ENCODE results near the gene MAFG.

Gene MAFG

GRCh38 chr17:81927653-81928543 is at the start of gene MAFG:
Gene MAFG (minus strand): TSS chr17:81927735. CDS start chr17:81923185, 4,550 bp downstream.
- peak; percentile 91 for DNase-seq
- Mint-ChIP-seq H3K9me3 (no peaks in the 10 kb centered on the region), H3K4me3 (peak within 1 kb of the TSS; percentile 88), H3K27me3 (peaks cover 39% of the 10 kb centered on the region), H3K27ac (peak within 1 kb of the TSS; percentile 94), H3K36me3 (peaks cover under 1% of the 10 kb centered on the region), H3K4me1 (peaks cover 41% of the 10 kb centered on the region)
- CTCF ChIA-PET = interaction anchor here (0.8 to 2.3 kb wide), 4 partner anchors 11 to 110 kb away, joined by 3 to 8 read pairs (median 4); partner anchors contain the start of genes DCXR and SIRT7

GRCh38 chr17:81976332-81977210 is 49.0 kb upstream of the MAFG start:
- Mint-ChIP-seq H3K36me3 (peaks cover 10% of the 10 kb centered on the region), H3K27ac (peak overlapping the region; percentile 94), H3K4me1 (peaks cover 44% of the 10 kb centered on the region), H3K9me3 (peaks cover 8% of the 10 kb centered on the region), H3K4me3 (peak overlapping the region; percentile 93), H3K27me3 (peaks cover 42% of the 10 kb centered on the region)
- peak; percentile 45 for DNase-seq
- CTCF ChIA-PET = interaction anchor here (1.5 kb wide), 1 partner anchor 17 kb away, joined by 4 read pairs; no protein-coding TSS in a partner anchor

- CTCF ChIA-PET = no interaction called here
Measured at GRCh38 chr17:81973432-81973831, 45.9 kb upstream of the MAFG start.

GRCh38 chr17:81968850-81969812 is 41.6 kb upstream of the MAFG start:
- Mint-ChIP-seq H3K27ac (no peak overlapping the region), H3K4me3 (no peak overlapping the region), H3K4me1 (peaks cover 20% of the 10 kb centered on the region), H3K27me3 (peaks cover 49% of the 10 kb centered on the region), H3K36me3 (no peaks in the 10 kb centered on the region), H3K9me3 (peaks cover 8% of the 10 kb centered on the region)
- DNase-seq = no peak
- CTCF ChIA-PET = interaction anchor here (1.7 to 2.8 kb wide), 2 partner anchors 10 to 52 kb away, joined by 6 to 18 read pairs; partner anchors contain the start of gene CENPX

More at GRCh38 chr17:81973432-81973831, 45.9 kb upstream of the MAFG start:
- Mint-ChIP-seq H3K4me3 (no peak overlapping the region), H3K9me3 (peaks cover 8% of the 10 kb centered on the region), H3K27ac (no peak overlapping the region), H3K4me1 (peaks cover 22% of the 10 kb centered on the region), H3K27me3 (peaks cover 47% of the 10 kb centered on the region), H3K36me3 (no peaks in the 10 kb centered on the region)
- DNase-seq = no peak

GRCh38 chr17:81968396-81968745 is 40.8 kb upstream of the MAFG start:
- peak overlapping the region; percentile 85 for H3K27ac Mint-ChIP-seq
- CTCF ChIA-PET = interaction anchor here (1.7 to 2.8 kb wide), 2 partner anchors 9 to 53 kb away, joined by 6 to 18 read pairs; partner anchors contain the start of gene CENPX
- H3K36me3 Mint-ChIP-seq = no peaks in the 10 kb centered on the region
- H3K27me3 Mint-ChIP-seq = peaks cover 50% of the 10 kb centered on the region
- DNase-seq = no peak
- H3K4me3 Mint-ChIP-seq = peak overlapping the region; percentile 43
- H3K9me3 Mint-ChIP-seq = peaks cover 5% of the 10 kb centered on the region
- H3K4me1 Mint-ChIP-seq = peaks cover 20% of the 10 kb centered on the region

- Mint-ChIP-seq H3K27me3 (peaks cover 50% of the 10 kb centered on the region), H3K27ac (peak overlapping the region; percentile 85), H3K4me1 (peaks cover 20% of the 10 kb centered on the region), H3K36me3 (no peaks in the 10 kb centered on the region), H3K9me3 (peaks cover 4% of the 10 kb centered on the region), H3K4me3 (peak overlapping the region; percentile 43)
- CTCF ChIA-PET = interaction anchor here (0.6 to 2.8 kb wide), 4 partner anchors 8 to 103 kb away, joined by 3 to 18 read pairs (median 4); partner anchors contain the start of gene CENPX
- DNase-seq = peak; percentile 95
Measured at GRCh38 chr17:81967533-81968395, 40.2 kb upstream of the MAFG start.

- no peak overlapping the region for H3K27ac Mint-ChIP-seq
- no peaks in the 10 kb centered on the region for H3K36me3 Mint-ChIP-seq
- H3K4me3 Mint-ChIP-seq = no peak overlapping the region
- no peaks in the 10 kb centered on the region for H3K9me3 Mint-ChIP-seq
- no peak for DNase-seq
- H3K27me3 Mint-ChIP-seq = peaks cover 55% of the 10 kb centered on the region
- peaks cover 22% of the 10 kb centered on the region for H3K4me1 Mint-ChIP-seq
- CTCF ChIA-PET = interaction anchor here (0.6 to 2.8 kb wide), 3 partner anchors 24 to 103 kb away, joined by 3 to 18 read pairs (median 3); partner anchors contain the start of gene CENPX
Measured at GRCh38 chr17:81967244-81967532, 39.7 kb upstream of the MAFG start.

- Mint-ChIP-seq H3K36me3 (no peaks in the 10 kb centered on the region), H3K9me3 (no peaks in the 10 kb centered on the region), H3K4me1 (peaks cover 22% of the 10 kb centered on the region), H3K27ac (no peak overlapping the region), H3K4me3 (no peak overlapping the region), H3K27me3 (peaks cover 58% of the 10 kb centered on the region)
- DNase-seq = no peak
- CTCF ChIA-PET = interaction anchor here (2.8 kb wide), 1 partner anchor 55 kb away, joined by 18 read pairs; the partner anchor contains the start of gene CENPX
Measured at GRCh38 chr17:81966343-81967243, 39.1 kb upstream of the MAFG start.

- Mint-ChIP-seq H3K36me3 (no peaks in the 10 kb centered on the region), H3K4me1 (peaks cover 22% of the 10 kb centered on the region), H3K27me3 (peaks cover 61% of the 10 kb centered on the region), H3K9me3 (no peaks in the 10 kb centered on the region), H3K4me3 (no peak overlapping the region), H3K27ac (no peak overlapping the region)
- no peak for DNase-seq
- CTCF ChIA-PET = interaction anchor here (0.6 kb wide), 1 partner anchor 124 kb away, joined by 3 read pairs; no protein-coding TSS in a partner anchor
Measured at GRCh38 chr17:81964081-81964849, 36.7 kb upstream of the MAFG start.

GRCh38 chr17:81962499-81963441 is 35.2 kb upstream of the MAFG start:
- CTCF ChIA-PET = interaction anchor here (0.6 to 4.7 kb wide), 3 partner anchors 58 to 592 kb away, joined by 3 to 103 read pairs (median 3); partner anchors contain the start of genes CENPX and LRRC45
- H3K4me1 Mint-ChIP-seq = peaks cover 12% of the 10 kb centered on the region
- H3K9me3 Mint-ChIP-seq = no peaks in the 10 kb centered on the region
- peak overlapping the region; percentile 23 for H3K4me3 Mint-ChIP-seq
- peak overlapping the region; percentile 74 for H3K27ac Mint-ChIP-seq
- peaks cover 76% of the 10 kb centered on the region for H3K27me3 Mint-ChIP-seq
- DNase-seq = no peak
- H3K36me3 Mint-ChIP-seq = no peaks in the 10 kb centered on the region

All from activated naive CD4-positive, alpha-beta T cell treated with anti-CD3 and anti-CD28 coated beads, Interleukin-2, amount 10 ng/mL, durations not matched to agents 7 days and 5 days (primary cell).